UCSD-AML1 (cell line): ENCODE data around the gene NAPA.

Experiments used
- DNase-seq: peaks from one replicate; lab custom pipeline; 2025; ENCODE audit not compliant: unreplicated experiment; lab: John Stamatoyannopoulos, UW

NAPA gene

GRCh38 chr19:47523473-47523872 is 8.6 kb upstream of the NAPA start:
- peak; percentile 25 for DNase-seq

DNA sequence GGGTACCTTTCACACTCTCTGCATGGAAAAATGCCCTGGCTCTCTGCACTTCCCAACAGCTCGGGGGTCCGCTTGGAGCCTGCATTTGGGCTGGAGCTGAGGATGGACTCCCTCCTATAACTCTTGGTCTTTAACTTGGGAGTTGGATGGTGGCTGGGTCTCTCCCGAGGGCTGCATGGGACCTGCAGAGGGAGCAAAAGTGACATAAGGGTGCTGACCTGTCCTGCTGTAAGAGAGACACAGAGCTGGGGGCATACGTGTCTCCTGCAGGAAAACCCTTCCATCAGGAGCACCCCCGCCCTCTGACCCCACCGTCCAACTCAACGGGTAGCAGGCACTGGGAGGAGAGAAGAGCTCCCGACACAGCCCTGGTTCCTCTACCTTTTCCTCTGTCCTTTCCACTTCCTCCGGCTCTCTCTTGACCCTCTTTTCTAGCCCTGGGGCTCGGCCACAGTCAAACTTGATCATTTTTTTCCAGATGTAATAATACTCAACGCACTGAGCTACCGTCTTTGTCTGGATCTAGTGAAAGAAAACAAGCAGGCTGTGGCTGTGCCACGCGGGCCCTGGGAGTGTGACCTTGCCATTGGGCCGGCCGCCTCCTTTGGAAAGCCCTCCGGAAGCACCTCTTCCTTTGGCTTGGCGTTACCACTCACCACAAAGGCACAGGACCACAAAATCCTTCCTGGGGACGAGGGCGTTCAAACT is 6.8 kb upstream of the NAPA start:
- DNase-seq: peak; percentile 78

DNA sequence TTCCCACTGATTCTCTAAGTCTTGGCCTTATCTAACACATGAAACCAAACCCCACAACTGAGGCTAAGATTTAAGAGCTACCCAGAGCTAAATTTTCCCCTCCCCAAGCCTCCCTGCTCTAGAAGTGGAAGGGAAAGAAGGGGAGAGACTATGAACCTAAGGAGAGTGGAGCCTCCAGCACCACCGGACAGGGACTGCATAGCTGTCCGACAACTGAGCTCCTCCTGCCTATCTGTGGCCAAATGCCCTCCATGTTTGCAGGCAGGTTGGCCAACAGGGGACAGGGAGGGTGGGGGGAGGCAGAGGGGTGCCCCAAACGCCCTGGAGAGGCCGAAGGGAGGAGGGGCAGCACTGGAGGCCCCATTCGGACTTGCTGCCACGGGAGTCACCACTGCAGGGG is 6.0 kb upstream of the NAPA start:
- DNase-seq: no peak

DNA sequence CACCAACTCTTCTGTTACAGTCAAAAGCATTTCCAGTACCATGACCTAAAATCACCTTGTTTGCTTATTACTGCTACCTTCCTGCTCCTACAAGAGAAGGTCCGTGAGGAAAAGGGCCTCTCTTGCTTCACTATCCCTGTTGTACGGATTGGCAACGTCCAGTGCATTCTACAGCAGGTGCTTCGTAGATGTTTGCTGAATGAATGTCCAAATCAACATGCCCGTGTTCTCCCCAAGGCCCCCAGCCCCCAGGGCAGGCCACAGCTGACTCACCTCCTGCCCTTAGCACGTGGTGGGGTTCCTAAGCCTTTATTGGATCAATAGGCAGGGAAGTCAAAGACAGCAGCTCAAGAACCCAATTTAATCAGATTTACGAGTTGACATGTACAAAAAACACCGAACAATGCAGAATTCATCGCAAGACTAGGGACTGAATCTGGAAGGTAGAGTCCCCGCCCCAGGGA is 5.5 kb upstream of the NAPA start:
- DNase-seq: no peak

DNA sequence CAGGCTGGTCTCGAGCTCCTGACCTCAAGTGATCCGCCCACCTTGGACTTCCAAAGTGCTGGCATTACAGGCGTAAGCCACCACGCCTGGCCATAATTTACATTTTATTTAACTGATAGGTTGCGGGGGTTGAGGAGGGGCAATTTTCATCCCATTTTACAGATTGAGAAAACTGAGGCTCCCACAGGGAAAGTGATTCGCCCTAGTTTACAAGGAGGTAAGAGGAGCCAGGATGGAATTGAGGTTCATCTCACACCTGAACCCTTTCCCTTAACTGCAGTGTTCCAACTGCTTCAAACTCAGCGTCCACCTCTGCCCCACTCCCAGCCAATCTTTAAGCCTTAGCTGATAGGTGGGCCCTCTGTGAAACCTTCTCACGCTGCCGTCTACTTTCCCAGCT is 4.0 kb upstream of the NAPA start:
- DNase-seq: no peak

GRCh38 chr19:47518139-47518538 is 3.3 kb upstream of the NAPA start:
- DNase-seq: peak; percentile 77

GRCh38 chr19:47514151-47514868 is 553 bp downstream of the NAPA start:
- peak; percentile 49 for DNase-seq

DNA sequence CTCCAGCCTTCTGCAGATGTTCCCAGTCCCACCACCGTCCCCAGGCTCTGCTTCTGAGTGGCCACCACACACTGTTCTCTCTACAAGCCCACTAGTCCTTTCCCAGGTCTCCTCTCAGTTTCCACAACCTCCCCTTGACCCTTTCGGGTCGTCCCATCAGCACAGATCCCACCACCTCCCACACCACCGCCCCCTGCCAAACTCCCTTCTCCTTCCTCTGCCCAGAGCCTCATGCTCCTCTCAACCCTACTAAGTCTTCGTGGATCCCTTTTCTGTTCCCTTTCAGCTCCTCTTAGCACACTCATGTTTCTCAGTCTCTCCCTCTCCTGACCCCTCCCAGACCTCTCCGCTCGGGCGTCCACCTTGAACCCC is 1.9 kb downstream of the NAPA start:
- DNase-seq: no peak

GRCh38 chr19:47512183-47512947 is 2.5 kb downstream of the NAPA start:
- DNase-seq: peak; percentile 34

DNA sequence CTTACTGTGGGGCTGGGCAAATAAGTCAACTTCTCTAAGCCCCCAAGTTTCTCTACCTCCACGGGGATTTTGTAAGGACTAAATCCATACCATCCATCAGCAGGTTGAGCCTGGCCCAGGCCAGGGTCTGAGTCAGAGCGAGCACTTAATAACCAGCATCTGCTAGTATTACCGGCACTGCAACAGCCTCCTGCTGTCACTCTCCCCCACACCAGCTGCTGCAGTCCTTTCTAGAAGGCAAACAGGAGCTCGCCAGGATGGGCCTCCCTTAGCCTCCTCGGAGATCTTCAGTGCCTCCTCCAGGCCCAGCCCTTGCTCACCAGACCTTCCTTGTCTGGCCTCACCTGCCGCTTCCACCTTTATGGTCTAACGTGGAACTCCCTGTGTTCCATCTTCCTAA is 3.2 kb downstream of the NAPA start:
- DNase-seq: no peak

- DNase-seq: no peak
Measured at GRCh38 chr19:47511128-47511517, 3.7 kb downstream of the NAPA start.

GRCh38 chr19:47510516-47511127 is 4.2 kb downstream of the NAPA start:
- no peak for DNase-seq

DNA sequence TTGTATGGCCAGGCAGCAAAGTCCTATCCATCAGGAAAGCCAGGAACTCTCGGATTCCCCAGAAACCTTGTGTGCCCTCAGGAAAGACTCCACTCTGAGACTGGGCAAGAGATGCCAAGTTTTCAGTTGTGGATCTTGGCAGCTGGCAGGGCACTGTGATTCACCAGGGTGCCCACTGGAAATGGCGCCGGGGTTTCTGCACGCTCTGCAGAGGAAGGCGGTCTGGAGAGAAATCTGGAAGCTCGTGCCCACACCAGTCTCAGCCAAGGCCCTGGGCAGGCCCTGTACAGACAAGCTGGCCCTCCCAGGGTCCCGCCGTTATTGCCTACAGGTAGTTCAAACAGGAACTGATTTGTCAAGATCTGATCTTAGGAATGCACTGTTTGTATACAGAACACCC is 4.9 kb downstream of the NAPA start:
- DNase-seq: no peak

DNA sequence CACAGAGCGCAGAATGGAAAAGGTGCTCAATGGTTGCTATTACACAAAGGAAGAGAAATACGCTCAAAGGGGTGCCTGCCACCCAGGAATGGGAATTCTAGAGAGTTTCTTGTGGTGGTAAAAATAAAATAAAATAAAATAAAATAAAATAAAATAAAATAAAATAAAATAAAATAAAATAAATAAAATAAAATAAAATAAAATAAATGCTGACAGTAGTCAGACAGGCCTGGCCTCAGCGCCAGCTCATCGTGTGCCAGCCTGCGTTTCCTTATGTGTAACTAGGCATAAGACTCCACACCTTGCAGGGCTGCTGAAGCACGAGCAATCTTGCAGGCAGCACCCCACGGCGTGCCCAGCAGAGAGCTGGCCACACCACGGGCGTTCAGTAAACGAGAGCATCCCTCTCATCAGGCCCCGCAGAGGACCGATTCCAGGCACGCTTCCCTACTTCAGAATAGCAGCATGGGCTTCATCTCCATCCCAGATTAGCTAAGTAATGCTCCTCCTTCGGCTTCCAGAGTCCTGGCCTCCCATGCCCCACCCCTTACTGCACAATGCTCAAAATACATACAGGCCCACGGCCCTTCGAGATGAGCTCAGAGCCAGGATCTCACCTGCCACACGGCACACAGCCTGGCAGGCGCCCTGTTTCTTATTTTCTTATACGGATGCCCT is 5.6 kb downstream of the NAPA start:
- no peak for DNase-seq

DNA sequence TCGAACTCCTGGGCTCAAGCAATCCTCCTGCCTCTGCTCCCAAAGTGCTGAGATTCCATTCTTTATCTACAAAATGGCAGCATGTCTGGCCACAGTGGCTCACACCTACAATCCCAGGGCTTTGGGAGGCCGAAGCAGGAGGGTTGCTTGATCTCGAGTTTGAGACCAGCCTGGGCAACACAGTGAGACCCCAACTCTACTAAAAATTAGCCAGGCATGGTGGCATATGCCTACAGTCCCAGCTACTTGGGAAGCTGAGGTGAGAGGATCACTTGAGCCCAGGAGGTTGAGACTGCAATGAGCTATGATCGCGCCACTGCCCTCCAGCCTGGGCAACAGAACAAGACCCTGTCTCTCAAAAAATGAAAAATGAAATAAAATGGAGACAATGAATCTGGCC is 6.1 kb downstream of the NAPA start:
- no peak for DNase-seq

DNA sequence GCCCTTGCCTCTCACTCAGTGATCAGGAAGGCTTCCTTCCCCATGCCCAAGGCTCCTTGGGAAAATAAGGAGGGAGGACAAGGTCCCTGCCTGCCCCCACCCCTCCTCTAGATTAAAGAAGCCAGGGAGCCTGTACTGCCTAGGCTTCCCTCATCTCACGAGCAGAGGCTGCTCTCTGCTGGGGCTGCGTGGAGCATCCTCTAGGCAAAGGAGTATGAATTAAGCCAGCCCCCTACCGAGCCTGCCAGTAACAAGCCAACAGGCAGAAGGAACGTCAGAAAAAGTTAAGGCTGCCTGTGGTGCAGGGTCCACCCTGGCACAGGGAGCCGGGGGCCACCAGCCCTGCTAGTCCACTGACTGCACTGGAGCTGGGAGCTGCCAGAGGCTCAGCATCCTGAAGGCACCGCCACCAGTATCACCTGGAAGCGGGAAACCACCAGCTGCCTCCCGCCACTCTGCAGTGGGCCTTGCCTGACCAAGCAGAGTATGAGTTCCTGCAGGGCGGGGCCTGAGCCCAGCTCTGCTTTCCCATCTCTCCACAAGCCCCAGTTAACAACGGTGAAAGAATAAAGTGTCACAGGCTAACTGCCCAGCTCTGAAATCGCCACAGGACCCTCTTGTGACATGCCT is 6.8 kb downstream of the NAPA start:
- DNase-seq: no peak

DNA sequence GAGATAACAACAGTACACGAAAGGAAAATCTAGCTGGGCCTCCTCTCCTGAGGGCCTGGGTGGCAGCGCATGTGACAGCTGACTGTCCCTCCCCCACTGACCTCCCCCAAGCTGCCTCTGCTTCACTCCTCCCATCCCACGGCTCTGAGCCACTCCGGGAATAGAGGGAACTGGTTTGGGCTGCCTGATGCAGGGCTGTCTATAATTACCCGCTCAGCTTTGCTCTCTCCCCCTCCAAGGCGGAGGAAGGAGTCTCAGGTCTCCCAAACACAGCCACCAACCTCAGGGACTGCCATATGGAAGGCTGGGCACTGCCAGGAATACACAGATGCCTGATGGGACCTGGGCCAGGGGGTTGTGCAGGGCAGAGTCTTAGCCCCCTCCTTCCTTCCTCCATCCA is 7.9 kb downstream of the NAPA start:
- DNase-seq: peak; percentile 26

DNA sequence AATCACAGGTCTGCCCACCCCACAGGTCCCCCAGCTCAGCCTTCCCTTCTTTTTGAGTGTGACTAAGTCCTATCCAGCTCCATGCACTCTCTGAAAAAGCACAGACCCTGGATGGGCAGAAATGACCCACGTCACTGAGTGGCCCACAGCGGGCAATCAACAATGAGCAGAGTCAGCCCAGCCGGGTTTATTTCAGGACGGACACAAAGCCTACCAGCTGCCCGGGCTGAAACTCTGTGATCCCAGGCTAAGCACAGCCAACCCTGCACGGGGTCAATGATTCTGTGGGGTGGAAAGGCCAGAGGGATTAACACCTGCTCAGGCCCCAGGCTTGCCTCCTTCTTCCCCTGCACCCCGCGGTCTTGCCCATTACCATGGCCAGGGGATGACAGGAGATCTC is 8.4 kb downstream of the NAPA start:
- DNase-seq: no peak

- no peak for DNase-seq
Measured at GRCh38 chr19:47505506-47505905, 9.4 kb downstream of the NAPA start.

GRCh38 chr19:47503826-47504150 is 11.1 kb downstream of the NAPA start:
- DNase-seq: no peak
